HCT116 (cell line): ENCODE measurements around the gene GEMIN7.

Experiments
- ATF3 ChIP-seq: IDR thresholded peaks from 2 replicates; pipeline ENCODE4 v1.6.1; 2012
- CBX3 ChIP-seq: IDR thresholded peaks from 2 replicates; pipeline ENCODE4 v1.6.1; 2012; ENCODE audit warnings: low read depth
- CTCF ChIP-seq, 3 experiments: fragments of 200-600 bp in 1 of 3; sonication (generic) in 1 of 3; IDR thresholded peaks in 2 of 3; conservative IDR thresholded peaks in 1 of 3; 2 replicates each; pipeline ENCODE4 v1.5.1; 2012 to 2017; ENCODE audit warnings: low read depth in 2 of 3, low read length in 2 of 3, antibody characterized with exemption in 1 of 3, borderline replicate concordance in 1 of 3, control low read depth in 1 of 3, mild to moderate bottlenecking in 1 of 3, mixed read lengths in 1 of 3, mixed run types in 1 of 3, moderate library complexity in 1 of 3; ENCODE audit not compliant: insufficient read depth in 1 of 3
- EZH2 ChIP-seq: fragments of 200-600 bp; sonication (generic); IDR thresholded peaks from 2 replicates; pipeline ENCODE4 v1.6.1; 2017; ENCODE audit warnings: antibody characterized with exemption, mixed run types
- MAX ChIP-seq: IDR thresholded peaks from 2 replicates; pipeline ENCODE4 v1.6.1; 2012
- POLR2AphosphoS5 ChIP-seq: IDR thresholded peaks from 2 replicates; pipeline ENCODE4 v1.6.1; 2011; ENCODE audit warnings: mild to moderate bottlenecking, low read depth, low read length, moderate library complexity
- REST ChIP-seq: IDR thresholded peaks from 2 replicates; pipeline ENCODE4 v1.6.1; 2012; ENCODE audit warnings: low read depth
- SIN3A ChIP-seq: IDR thresholded peaks from 2 replicates; pipeline ENCODE4 v1.6.1; 2012; ENCODE audit warnings: low read depth
- YY1 ChIP-seq: IDR thresholded peaks from 2 replicates; pipeline ENCODE4 v1.6.1; 2011; ENCODE audit warnings: low read length, low read depth, moderate library complexity, mild to moderate bottlenecking; ENCODE audit not compliant: insufficient replicate concordance; ENCODE audit errors: extremely low read depth
- ZBTB33 ChIP-seq: IDR thresholded peaks from 2 replicates; pipeline ENCODE4 v1.6.1; 2011; ENCODE audit warnings: mild to moderate bottlenecking, low read length, moderate library complexity; ENCODE audit not compliant: insufficient replicate concordance; ENCODE audit errors: extremely low read depth
- ZNF274 ChIP-seq: fragments of 200-500 bp; sonication (Bioruptor generic); IDR thresholded peaks from 2 replicates; pipeline ENCODE4 v1.6.1; 2014; ENCODE audit warnings: mild to moderate bottlenecking, low read depth, low read length, inconsistent platforms

- TF ChIP-seq CTCF (IDR thresholded peaks at IDR 0.05 in 2 of 3, conservative IDR thresholded peaks at IDR 0.05 in 1 of 3; ENCODE audit: borderline replicate concordance in 1 of 3, insufficient read depth in 1 of 3, low read depth in 2 of 3, low read length in 2 of 3) (no peak), POLR2AphosphoS5 (no peak), EZH2 (no peak), ATF3 (no peak), REST (no peak), MAX (no peak), ZBTB33 (no peak), CBX3 (no peak), ZNF274 (no peak), YY1 (no peak), SIN3A (no peak)
These were observed 27.0 kb upstream of the GEMIN7 start for GRCh38 chr19:45051929-45052579.
